ENCODE data around the gene DOK7.

DNA sequence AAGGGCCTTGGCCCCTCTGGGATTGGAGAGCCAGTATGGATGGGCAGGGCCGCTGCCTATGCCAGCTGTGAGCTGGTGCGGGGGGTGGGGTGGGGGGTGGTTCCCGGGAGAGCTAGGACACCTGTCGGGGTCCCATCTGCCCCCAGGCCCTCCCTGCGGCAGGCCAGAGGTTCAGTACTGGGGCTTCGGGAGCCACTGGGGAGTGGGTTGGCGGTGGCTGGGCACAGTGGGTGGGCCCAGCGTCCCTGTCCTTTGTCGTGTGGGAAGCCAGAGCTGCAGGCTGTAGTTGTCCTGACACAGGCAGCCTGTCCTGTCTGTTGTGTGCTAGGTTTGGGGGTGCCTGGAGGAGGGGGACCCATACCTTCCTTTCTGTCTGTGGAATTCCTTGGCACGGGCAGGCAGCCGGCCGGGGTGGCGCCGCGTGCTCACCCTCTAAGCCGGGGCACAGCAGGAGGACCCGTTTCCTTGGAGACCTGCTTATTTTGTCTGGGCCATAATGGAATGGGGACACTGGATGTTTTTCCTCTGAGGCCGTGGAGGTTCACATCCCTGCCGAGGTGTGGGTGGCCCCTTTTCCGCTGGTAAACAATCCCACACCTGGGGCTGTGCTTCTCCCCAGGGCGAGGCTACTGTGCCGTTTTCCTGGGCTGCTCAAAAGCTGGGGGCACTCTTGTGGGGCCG is 14.8 kb downstream of the DOK7 start:
- TF ChIP-seq CTCF (IDR thresholded peaks at IDR 0.05) (no peak), POLR2A (IDR thresholded peaks at IDR 0.05) (no peak), EP300 (IDR thresholded peaks at IDR 0.05) (no peak)
